GM18951 (cell line): ENCODE measurements around the gene PFN1.
A peak's percentile ranks its signal among the peaks of the same experiment; 100 is the strongest.

Experiments
- POLR2A ChIP-seq: IDR thresholded peaks from 4 replicates; pipeline ENCODE4 v1.6.1; 2011; ENCODE audit warnings: mild to moderate bottlenecking; ENCODE audit not compliant: insufficient read length, insufficient read depth; ENCODE audit errors: extremely low read depth
- in situ Hi-C: fragments of 300-500 bp; cut with MboI; formaldehyde crosslinking; loops from one replicate; pipeline ENCODE4 v1.12.0; 2022; ENCODE audit warnings: low sequenced_read_pairs, mixed read lengths, inconsistent platforms; ENCODE audit not compliant: unreplicated experiment

Gene PFN1

DNA sequence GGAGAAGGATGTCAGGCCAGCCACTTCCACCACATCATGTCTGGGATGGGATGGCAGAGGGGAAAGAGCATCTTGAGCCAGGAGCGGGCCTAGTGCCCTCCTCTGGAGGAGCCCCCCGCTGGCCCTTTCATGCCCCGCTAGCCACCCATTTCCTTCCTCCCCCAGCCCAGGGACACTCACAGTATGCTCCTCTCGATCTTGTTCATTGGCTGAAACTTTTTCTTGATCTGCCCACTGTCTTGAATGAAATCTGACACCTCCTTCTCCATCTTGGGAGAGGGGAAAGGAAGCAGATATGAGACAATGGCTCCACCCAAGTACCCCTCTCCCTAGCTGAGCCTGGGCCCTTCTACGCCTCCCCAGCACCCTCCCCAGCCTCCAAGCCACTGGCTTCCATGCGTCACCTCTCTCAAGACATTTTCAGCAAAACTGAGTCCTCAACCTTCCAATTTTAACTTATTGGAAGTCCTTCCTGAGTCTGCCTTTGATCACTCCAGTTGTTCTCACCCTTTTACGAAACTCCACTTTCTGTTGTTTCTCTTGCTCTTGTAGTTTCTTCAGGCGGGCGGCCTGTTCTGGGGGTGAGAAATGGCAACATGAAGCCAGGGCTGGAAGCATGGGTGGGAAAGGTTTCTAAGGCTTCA lies 12.1 kb upstream of the PFN1 start:
- in situ Hi-C loops = no loop called here
- TF ChIP-seq POLR2A = no peak

DNA sequence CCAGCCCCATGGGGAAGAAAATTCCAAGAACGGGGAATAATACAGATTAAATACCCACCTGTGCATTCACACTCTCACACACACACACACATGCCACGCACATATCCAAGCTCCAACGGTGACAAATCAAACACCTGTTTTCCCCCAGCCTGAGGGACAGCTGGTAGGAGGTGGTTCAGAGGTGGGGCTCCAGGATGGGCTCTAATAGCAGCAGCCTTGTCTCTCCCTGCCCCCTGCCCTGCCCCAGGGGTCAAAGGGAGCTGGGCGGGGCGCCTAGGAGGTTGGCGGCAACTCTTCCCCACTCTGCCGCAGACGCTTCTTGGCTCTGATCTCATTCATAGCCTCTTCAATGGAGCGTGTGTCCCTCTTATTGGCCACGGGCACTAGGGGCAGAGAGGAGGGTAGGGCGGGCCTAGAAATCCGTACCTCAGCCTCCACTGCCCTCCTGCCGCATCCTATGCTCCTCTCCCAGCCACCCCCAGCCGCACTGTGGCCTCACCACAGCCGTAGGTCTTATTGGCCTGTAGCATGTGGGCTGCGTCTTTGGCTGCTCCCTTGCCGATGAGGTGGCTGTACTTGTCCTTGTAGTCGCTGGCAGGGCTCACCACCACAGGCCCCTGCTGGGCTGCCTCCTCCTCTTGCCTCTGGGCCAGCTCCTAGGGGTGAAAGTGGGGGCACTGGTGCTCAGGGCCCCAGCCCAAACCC lies 11.1 kb upstream of the PFN1 start:
- no peak for TF ChIP-seq POLR2A
- in situ Hi-C loops = no loop called here

DNA sequence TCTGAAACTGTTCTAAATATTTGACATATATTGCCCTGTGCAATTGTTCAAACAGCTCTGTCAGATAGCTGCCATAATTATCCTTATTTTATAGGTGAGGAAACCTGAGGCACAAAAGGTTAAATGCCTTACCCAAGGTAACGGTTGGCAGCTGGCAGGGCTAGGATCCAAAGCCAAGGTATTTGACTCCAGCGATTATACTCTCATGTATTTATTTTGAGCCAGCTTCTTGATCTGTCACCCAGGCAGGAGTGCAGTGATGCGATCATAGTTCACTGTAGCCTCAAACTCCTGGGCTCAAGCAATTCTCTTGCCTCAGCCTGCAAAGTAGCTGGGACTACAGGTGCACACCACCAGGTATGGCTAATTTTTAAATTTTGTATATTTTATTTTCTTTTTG lies 9.8 kb upstream of the PFN1 start:
- no peak for TF ChIP-seq POLR2A
- in situ Hi-C loops = no loop called here

DNA sequence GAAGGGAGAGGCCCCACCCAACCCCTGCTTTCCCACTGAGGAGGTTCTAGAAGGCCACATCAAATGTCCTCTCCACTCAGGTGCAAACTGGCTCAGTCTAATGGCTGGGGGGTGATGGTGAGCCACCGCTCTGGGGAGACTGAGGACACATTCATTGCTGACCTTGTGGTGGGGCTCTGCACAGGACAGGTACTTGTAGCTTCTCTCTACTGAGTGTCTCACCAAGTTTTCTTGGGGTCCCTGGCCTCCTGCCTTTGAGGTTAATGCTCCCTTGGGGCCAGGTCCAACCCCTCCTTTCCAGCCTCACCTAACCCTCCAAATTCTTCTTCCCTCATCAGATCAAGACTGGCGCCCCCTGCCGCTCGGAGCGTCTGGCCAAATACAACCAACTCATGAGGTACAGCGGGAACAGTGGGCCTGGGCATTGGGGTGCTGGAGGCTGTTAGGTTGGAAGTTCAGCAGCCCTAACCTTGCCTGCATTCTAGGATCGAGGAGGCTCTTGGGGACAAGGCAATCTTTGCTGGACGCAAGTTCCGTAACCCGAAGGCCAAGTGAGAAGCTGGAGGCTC lies 8.2 kb upstream of the PFN1 start:
- in situ Hi-C loops = no loop called here

DNA sequence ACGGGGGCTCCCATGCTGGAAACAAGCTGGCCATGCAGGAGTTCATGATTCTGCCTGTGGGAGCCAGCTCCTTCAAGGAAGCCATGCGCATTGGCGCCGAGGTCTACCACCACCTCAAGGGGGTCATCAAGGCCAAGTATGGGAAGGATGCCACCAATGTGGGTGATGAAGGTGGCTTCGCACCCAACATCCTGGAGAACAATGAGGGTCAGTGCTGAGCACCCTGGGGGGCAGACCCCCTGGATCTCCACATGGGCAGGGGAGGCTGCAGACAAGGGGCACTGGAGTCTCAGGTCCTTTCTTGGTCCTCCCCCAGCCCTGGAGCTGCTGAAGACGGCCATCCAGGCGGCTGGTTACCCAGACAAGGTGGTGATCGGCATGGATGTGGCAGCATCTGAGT lies 6.8 kb upstream of the PFN1 start:
- no peak for TF ChIP-seq POLR2A
- in situ Hi-C loops = no loop called here

More for the DNA sequence above, 8.2 kb upstream of the PFN1 start:
- TF ChIP-seq POLR2A = no peak

DNA sequence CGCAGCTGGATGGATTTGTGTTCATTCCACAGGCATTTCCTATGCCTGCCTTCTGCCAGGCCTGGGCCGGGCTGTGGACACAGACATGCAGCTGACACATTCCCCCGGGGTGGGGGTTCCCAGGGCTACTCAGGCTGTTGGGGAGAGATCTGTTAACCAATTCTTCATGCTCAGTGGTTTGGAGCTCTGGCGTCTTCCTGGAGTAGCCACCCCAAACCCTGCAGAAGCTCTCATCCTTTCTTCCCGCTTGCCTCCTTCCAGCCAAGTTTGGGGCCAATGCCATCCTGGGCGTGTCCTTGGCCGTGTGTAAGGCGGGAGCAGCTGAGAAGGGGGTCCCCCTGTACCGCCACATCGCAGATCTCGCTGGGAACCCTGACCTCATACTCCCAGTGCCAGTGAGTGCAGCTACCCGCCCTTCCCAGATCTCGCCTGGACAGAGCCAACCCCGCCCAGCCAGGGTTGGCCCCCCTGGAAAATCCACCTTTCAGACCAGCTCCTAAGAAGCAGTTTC lies 5.2 kb upstream of the PFN1 start:
- in situ Hi-C loops = no loop called here
- TF ChIP-seq POLR2A = no peak

DNA sequence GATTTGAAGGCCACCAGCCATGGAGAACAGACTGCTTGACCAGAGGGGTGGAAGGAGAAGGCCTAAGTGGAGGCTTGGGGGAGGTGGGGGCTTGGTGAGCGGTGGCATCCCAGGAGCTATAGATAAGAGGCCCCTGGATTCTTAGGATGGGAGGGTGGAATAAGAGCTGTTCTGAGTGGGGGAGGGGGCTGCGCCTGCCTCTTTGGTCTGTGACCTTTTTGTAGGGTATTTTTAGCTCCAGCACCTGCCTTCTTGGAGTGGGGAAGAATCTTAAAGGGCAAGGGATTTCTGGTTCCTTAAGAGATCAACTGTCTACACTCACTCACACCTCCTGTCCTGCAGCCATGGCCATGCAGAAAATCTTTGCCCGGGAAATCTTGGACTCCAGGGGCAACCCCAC lies 3.2 kb upstream of the PFN1 start:
- in situ Hi-C loops = no loop called here
- no peak for TF ChIP-seq POLR2A

DNA sequence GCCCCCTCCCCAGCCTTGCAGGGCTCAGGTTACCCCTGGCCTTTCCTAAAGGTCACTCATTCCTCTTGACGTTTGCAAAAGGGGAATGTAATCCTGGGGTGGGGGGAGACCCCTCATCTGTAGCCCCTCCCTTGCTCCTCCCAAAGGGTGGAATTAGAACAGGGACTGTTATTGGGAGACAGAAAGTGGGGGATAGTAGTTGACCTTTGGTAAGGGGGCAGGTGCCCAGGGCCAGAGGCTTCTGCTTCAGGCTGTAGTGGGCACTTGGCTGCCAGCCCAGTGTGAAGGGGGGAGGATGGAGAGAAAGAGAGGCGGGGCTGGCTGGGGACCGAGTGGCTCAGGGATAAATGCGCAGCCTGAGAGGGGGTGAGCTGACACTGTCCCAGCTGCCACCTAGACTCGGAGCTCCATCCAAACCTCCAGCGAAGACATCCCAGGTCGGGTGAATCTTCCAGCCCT lies 2.4 kb upstream of the PFN1 start, which contains the start of gene ENO3:
ENO3 (plus strand) TSS at position 374 of the 459 bp plus-strand sequence. CDS start 711 bp downstream, outside the sequence.
- in situ Hi-C loops = no loop called here
- TF ChIP-seq POLR2A = peak; percentile 31

DNA sequence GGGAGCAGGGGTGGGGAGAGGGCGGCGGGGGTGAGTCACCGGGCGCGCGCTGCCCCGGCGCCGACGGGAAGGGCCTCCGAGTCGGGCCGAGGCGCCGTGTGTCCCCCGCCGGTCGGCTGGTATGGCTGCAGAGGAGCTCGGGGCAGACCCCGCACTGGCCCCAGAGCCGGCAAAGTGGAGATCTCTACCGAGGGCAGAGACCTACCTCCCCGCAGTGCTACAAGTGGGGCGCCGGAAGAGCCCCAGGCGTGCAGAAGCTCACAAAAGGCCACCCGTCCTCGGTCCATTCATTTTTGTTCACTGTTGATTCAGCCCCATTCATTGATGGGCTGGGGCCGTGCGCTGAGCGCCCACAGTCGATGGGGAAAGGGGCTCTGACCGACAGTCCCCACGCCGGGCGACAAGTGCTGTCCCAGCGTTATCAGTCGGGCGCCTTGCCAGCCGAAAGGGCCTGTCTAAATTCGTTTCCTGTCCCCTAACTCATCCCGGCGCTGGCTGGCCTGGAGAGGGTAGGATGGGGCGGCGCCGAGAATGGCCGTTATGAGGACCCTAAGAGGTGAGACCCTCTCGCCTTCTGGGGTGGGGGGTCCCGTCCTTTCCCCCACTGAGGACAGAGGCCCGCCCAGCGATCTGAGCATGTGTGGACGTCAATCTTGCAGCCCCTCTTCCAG lies 1.9 kb upstream of the PFN1 start:
- peak; percentile 56 for TF ChIP-seq POLR2A
- in situ Hi-C loops = no loop called here

DNA sequence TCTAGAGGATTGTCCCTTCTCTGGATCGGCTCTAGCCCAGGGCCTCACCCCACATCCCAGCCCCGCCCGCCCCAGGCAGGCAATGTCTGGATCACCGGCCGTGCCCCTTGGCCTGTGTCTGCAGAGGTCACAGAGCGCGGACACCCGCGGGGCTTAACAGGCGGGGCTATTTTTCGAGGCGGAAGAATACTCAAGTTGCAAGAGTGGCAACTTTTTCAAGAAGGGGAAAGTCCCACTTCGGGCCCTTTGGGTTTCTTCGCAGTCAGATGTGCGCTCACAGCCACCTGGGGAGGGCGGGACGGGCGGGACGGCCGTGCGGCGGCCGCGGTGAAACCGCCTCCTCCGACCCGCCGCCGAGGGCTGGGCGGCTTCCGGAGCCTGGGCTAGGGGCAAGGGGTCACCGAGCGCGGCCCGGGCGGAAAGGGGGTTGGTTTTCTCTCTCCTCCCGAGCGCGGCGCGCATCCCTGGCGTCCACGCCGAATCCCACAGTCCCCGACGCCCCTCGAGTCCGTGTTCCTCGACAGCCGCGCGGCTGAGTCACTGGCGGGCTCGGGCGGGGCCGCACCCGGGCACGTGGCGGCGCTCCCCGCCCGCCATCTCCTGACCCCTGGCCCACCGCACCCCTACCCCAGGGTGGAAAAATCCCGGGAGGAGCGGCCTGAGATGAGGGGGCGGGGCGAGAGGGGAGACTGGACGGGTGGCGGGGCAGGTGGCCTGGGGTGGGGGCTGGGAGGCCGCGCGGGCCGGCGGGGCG lies 1.2 kb upstream of the PFN1 start:
- in situ Hi-C loops = no loop called here
- TF ChIP-seq POLR2A = peak; percentile 53

DNA sequence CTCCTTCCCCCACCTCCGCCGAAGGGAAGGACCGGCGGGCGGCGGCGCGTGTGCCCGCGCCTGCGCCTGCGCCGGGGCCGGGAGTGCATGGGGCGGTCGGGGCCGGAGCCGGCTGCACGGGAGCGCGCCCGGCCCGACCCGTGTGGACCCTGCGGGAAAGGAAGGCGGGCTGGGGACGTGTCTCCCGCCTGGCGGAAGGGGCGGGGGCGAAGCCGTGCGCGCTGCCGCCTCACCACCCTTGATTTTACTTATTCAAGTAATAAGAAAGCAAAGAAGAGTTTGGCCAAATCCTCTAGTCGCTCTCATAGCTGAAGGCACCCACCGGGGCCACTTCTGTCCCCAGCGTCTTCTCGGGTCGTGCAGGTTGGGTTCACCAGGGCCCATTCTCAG lies 596 bp upstream of the PFN1 start:
- peak; percentile 51 for TF ChIP-seq POLR2A
- in situ Hi-C loops = no loop called here

DNA sequence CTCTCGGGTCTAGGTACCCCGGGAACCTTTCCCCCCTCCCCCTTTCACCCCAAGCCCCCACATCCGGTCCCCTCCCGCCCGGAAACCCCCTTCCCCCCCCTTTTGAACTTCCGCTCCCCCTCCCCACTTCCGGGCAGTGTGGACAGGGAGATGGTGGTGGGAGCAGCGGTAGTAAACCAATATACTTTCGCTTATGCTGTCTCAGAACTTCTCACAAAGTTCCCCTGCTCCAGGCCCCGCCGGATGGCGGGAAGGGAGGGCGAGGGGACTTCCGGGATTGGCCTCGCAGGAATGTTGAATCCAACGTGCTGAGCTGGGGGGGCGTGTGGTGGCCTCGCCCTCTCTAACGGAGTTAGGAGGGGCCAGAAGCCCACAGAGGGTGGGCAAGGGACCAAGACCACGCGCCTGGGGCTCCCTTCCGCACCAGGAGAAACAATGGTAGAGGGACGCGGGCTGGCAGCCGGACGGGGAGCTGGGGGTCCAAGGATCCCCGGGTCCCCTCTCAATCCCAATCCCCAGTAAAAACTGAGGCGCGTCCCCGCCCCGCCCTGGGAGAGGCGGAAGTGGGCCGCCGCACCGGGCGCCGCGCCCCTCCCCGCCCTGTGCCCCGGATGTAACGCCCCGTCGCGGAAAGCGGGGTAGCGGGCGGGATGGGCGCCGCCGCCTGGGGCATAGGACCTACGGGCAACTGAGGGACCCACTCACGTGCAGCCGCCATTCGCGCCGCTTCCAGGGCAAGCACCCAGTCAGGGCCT lies 742 bp downstream of the PFN1 start:
- peak; percentile 49 for TF ChIP-seq POLR2A
- in situ Hi-C loops = no loop called here
